ENCODE measurements around the gene ZNF501. TPM values are rescaled to one million over a fixed set of nuclear protein-coding genes. Genes with fewer than 3 reads are reported as not detected.

ZNF501 gene
- total and polyA plus RNA-seq, 2 experiments from 2014 or later: 4.2 to 6.6 TPM

DNA sequence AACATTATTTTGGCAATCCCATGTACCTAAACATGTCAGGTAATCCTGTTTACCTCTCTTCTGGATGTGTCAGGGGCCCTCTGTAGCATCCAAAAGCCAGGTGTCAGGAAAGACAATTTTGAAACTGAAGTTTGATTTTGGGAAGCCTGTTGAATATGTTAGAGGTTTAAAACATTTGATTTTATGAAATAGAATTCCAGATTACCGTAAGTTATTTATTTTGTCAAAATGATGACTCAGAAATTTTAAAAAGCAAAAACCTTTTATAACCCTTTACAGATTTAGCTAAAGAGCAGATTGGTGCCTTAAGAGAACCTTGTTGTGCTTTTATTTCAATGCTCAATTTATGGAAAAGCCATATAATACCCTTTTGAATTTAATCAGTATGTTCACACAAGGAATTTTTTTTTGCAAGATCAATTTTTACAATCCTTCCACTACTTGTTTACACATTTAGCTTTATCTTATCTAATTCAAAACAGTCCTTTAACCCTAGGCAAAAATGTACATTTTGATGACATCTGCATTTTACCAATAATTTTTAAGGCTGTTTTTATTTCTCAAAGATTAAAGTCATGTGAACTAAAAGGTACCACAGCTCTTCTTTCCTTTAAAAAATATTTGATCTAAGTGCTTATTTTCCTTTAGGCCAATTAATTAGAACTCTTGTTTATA is 42.1 kb downstream of the ZNF501 start:
- H3K36me3 ChIP-seq (ENCODE audit: insufficient read depth): peaks cover 60% of the 10 kb centered on the region
- no peak overlapping the region for H3K27ac ChIP-seq (ENCODE audit: low read depth)
- peaks cover 96% of the 10 kb centered on the region for H3K36me3 Mint-ChIP-seq (ENCODE audit: low read depth)
- no peak overlapping the region for H3K4me2 ChIP-seq
- H3K9me3 Mint-ChIP-seq: peaks cover 72% of the 10 kb centered on the region
- DNase-seq (ENCODE audit: low spot score) (no peak), ATAC-seq (no peak)
- H2AFZ ChIP-seq: no peak overlapping the region
- peaks cover 2% of the 10 kb centered on the region for H3K27me3 Mint-ChIP-seq (ENCODE audit: insufficient read depth, low read depth, poor library complexity)
- TF ChIP-seq ETS1 (IDR thresholded peaks at IDR 0.05) (no peak), ZNF331 (CRISPR knock-in tag; IDR thresholded peaks at IDR 0.05; ENCODE audit: low read depth) (no peak), STAT1 (IDR thresholded peaks at IDR 0.05; ENCODE audit: unreplicated experiment) (no peak), EZH2phosphoT487 (IDR thresholded peaks at IDR 0.05; ENCODE audit: unreplicated experiment) (no peak), EZH2 (IDR thresholded peaks at IDR 0.05; ENCODE audit: low read depth, unreplicated experiment) (no peak), CTCF (conservative IDR thresholded peaks at IDR 0.05; ENCODE audit: low read depth in 2 of 2) (no peak), CREB1 (CRISPR knock-in tag; IDR thresholded peaks at IDR 0.05; ENCODE audit: low read depth) (no peak), NANOG (IDR thresholded peaks at IDR 0.05; ENCODE audit: borderline replicate concordance) (no peak), POLR2AphosphoS5 (IDR thresholded peaks at IDR 0.05; ENCODE audit: low read depth) (no peak)
- TF ChIP-seq, protein P1, sequence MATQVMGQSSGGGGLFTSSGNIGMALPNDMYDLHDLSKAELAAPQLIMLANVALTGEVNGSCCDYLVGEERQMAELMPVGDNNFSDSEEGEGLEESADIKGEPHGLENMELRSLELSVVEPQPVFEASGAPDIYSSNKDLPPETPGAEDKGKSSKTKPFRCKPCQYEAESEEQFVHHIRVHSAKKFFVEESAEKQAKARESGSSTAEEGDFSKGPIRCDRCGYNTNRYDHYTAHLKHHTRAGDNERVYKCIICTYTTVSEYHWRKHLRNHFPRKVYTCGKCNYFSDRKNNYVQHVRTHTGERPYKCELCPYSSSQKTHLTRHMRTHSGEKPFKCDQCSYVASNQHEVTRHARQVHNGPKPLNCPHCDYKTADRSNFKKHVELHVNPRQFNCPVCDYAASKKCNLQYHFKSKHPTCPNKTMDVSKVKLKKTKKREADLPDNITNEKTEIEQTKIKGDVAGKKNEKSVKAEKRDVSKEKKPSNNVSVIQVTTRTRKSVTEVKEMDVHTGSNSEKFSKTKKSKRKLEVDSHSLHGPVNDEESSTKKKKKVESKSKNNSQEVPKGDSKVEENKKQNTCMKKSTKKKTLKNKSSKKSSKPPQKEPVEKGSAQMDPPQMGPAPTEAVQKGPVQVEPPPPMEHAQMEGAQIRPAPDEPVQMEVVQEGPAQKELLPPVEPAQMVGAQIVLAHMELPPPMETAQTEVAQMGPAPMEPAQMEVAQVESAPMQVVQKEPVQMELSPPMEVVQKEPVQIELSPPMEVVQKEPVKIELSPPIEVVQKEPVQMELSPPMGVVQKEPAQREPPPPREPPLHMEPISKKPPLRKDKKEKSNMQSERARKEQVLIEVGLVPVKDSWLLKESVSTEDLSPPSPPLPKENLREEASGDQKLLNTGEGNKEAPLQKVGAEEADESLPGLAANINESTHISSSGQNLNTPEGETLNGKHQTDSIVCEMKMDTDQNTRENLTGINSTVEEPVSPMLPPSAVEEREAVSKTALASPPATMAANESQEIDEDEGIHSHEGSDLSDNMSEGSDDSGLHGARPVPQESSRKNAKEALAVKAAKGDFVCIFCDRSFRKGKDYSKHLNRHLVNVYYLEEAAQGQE (IDR thresholded peaks at IDR 0.05; ENCODE audit: unreplicated experiment): no peak
- TF ChIP-seq, protein P2, sequence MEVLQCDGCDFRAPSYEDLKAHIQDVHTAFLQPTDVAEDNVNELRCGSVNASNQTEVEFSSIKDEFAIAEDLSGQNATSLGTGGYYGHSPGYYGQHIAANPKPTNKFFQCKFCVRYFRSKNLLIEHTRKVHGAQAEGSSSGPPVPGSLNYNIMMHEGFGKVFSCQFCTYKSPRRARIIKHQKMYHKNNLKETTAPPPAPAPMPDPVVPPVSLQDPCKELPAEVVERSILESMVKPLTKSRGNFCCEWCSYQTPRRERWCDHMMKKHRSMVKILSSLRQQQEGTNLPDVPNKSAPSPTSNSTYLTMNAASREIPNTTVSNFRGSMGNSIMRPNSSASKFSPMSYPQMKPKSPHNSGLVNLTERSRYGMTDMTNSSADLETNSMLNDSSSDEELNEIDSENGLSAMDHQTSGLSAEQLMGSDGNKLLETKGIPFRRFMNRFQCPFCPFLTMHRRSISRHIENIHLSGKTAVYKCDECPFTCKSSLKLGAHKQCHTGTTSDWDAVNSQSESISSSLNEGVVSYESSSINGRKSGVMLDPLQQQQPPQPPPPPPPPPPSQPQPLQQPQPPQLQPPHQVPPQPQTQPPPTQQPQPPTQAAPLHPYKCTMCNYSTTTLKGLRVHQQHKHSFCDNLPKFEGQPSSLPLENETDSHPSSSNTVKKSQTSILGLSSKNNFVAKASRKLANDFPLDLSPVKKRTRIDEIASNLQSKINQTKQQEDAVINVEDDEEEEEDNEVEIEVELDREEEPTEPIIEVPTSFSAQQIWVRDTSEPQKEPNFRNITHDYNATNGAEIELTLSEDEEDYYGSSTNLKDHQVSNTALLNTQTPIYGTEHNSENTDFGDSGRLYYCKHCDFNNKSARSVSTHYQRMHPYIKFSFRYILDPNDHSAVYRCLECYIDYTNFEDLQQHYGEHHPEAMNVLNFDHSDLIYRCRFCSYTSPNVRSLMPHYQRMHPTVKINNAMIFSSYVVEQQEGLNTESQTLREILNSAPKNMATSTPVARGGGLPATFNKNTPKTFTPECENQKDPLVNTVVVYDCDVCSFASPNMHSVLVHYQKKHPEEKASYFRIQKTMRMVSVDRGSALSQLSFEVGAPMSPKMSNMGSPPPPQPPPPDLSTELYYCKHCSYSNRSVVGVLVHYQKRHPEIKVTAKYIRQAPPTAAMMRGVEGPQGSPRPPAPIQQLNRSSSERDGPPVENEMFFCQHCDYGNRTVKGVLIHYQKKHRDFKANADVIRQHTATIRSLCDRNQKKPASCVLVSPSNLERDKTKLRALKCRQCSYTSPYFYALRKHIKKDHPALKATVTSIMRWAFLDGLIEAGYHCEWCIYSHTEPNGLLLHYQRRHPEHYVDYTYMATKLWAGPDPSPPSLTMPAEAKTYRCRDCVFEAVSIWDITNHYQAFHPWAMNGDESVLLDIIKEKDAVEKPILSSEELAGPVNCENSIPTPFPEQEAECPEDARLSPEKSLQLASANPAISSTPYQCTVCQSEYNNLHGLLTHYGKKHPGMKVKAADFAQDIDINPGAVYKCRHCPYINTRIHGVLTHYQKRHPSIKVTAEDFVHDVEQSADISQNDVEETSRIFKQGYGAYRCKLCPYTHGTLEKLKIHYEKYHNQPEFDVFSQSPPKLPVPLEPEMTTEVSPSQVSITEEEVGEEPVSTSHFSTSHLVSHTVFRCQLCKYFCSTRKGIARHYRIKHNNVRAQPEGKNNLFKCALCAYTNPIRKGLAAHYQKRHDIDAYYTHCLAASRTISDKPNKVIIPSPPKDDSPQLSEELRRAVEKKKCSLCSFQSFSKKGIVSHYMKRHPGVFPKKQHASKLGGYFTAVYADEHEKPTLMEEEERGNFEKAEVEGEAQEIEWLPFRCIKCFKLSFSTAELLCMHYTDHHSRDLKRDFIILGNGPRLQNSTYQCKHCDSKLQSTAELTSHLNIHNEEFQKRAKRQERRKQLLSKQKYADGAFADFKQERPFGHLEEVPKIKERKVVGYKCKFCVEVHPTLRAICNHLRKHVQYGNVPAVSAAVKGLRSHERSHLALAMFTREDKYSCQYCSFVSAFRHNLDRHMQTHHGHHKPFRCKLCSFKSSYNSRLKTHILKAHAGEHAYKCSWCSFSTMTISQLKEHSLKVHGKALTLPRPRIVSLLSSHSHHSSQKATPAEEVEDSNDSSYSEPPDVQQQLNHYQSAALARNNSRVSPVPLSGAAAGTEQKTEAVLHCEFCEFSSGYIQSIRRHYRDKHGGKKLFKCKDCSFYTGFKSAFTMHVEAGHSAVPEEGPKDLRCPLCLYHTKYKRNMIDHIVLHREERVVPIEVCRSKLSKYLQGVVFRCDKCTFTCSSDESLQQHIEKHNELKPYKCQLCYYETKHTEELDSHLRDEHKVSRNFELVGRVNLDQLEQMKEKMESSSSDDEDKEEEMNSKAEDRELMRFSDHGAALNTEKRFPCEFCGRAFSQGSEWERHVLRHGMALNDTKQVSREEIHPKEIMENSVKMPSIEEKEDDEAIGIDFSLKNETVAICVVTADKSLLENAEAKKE (CRISPR knock-in tag; IDR thresholded peaks at IDR 0.05): no peak
- H3K79me2 ChIP-seq (replicated peaks; ENCODE audit: insufficient read depth): peaks cover 76% of the 10 kb centered on the region
- H3K4me1 Mint-ChIP-seq: no peaks in the 10 kb centered on the region
- H3F3A ChIP-seq (replicated peaks; ENCODE audit: low read depth): no peaks in the 10 kb centered on the region
- H3K4me1 ChIP-seq (ENCODE audit: insufficient read depth): no peaks in the 10 kb centered on the region
- H3K9me2 ChIP-seq (ENCODE audit: insufficient read depth): no peaks in the 10 kb centered on the region
- H3K27me3 ChIP-seq (ENCODE audit: insufficient read depth): no peaks in the 10 kb centered on the region
- H3K4me3 Mint-ChIP-seq: no peak overlapping the region
- H4K20me1 ChIP-seq (replicated peaks; ENCODE audit: insufficient read depth): no peaks in the 10 kb centered on the region; the same call in 1 of the 2 replicates
- no peak overlapping the region; the same call in 1 of the 2 replicates for H3K4me3 ChIP-seq
- H3K27ac Mint-ChIP-seq: no peak overlapping the region
